Hematopoietic multipotent progenitor cell treated with erythropoietin and hydrocortisone succinate and interleukin-3 and kit ligand, for 17 days (in vitro differentiated cells): ENCODE results near the gene DUS1L.

Source experiments
- DNase-seq: peaks from one replicate; pipeline ENCODE4 v3.0.0-alpha.2; 2015; ENCODE audit warnings: low spot score

The DUS1L gene

DNA sequence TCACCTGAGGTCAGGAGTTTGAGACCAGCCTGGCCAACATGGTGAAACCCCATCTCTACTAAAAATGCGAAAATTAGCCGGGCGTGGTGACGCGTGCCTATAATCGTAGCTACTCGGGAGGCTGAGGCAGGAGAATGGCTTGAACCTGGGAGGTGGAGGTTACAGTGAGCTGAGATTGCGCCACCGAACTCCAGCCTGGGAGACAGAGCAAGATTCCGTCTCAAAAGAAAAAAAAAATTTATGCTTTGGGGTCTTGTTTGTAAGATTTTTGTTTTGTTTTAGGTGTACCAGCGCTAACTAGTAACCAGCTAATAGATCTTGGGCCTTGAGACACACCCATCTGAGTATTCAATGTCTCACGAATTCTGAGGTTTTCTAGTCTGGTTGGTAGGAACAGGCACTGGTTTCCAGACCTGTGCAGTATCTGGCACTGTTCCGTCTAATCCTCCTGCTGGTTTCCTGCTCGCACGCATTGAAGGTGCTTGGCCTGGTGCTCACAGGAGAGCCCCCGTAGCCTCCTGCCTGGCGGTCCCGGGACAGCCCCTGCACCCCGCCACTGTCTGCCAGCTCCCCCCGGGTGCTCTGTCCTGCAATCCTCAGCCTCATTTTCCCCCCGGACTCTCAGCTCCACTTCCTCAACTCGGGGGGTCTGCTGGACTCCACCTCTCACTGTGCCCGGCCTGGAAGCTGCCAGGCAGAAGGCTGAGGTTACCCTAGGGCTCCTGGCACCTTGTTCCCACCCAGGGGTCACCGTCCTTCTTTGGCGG, 10.6 kb upstream of the DUS1L start:
- no peak for DNase-seq

DNA sequence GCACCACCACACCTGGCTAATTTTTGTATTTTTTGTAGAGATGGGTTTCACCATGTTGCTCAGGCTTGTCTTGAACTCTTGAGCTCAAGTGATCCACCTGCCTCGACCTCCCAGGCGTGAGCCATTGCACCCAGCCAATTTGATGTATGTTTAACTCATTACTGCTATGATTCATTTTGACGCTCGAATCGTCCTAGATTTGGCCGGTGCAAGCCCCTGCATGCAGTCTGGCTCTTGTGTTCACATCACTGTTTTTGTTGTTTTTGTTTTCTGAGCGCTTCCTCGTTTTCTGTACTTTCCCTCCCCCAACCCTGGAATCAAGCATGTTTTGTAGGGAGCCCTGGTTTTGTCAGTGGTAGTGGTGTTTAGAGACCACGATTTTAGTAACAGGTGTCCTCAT, 7.8 kb upstream of the DUS1L start:
- DNase-seq = no peak

DNA sequence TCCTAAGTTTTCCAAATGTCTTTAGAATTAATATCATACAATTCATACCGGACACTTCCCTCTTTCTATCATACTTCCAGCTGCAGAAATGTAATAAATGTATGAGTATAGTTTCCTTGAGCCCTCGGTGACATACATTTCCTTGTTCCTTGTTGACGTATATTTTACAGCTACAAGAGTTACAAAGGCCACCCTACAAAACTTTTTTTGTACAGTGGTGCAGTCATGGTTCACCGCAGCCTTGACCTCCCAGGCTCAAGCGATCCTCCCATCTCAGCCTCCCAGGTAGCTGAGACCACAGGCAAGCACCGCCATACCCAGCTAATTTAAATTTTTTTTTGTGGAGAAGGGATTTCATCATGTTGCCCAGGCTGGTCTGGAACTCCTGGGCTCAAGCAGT, 7.2 kb upstream of the DUS1L start:
- DNase-seq = no peak

DNA sequence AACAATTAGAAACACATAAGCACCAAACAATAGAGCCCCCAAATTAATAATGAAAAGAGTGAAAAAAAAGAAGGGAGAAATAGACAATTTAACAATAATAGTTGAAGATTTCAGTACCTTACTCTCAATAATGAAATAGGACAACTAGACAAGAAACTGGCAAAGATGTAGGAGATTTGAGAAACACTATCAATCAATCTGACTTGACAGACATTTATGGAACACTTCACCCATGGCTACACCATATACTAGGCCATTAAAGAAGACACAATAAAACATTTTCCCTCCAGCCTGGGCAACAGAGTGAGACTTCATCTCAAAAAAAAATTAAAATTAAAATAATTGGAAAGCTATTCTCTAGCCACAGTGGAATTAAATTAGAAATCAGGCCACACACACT, 5.0 kb upstream of the DUS1L start:
- no peak for DNase-seq

DNA sequence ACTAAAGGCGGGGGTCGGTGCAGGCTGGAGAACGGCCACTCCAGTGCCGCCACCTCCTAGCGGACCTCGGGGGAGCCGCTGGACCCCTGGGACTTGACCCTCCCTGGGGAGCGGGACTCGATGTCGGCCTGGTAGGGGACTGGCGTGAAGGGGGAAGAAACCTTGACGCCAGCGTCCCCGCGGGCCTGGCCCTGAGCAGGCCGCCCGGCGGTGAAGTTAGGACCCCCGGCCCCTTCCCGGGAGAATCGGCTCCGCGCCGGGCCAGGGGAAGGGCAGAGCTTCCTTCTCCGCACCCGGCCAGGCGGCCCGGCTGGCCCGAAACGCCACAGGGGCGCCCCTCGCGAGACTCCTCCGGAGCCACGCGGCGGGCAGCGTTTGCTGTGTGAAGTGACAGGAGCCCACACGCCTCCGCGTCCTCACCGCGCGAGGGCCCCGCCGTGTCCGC, 389 bp downstream of the DUS1L start:
- DNase-seq = no peak

DNA sequence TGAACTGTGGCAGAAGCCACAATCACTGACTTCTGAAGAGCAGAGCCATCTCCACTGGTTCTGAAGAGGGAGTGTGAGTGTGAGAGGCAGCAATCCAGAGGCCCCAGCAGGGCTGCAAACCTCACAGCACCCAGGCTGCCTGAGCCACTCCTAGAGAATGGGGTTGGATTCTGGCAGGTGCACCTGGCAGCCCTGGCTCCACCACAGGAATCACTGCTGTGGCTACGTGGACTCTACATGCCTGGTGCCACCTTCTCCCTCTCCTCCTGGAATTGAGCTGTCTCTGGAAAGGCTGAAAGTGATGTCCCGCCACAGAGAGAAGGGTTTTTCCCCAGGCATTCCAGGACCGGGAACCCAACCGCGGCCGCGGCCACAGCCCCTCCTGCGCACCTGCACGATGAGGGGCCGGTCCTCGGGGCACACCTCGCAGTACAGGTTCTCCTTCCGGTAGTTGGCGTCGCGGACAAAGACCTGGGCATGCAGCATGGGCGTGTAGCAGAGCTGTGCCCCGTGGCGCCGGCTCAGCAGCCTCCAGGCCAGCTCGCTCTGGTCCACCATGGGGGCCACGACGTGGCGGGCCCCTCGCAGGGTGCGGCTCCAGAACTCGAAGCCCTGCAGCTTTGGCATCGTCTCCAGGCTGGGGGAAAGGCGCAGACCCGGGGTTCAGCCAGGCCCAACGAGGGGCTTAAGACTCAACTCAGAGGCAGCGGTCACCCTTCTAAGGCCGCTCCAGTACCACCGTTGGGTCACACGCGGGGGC, 991 bp downstream of the DUS1L start:
- DNase-seq = no peak

DNA sequence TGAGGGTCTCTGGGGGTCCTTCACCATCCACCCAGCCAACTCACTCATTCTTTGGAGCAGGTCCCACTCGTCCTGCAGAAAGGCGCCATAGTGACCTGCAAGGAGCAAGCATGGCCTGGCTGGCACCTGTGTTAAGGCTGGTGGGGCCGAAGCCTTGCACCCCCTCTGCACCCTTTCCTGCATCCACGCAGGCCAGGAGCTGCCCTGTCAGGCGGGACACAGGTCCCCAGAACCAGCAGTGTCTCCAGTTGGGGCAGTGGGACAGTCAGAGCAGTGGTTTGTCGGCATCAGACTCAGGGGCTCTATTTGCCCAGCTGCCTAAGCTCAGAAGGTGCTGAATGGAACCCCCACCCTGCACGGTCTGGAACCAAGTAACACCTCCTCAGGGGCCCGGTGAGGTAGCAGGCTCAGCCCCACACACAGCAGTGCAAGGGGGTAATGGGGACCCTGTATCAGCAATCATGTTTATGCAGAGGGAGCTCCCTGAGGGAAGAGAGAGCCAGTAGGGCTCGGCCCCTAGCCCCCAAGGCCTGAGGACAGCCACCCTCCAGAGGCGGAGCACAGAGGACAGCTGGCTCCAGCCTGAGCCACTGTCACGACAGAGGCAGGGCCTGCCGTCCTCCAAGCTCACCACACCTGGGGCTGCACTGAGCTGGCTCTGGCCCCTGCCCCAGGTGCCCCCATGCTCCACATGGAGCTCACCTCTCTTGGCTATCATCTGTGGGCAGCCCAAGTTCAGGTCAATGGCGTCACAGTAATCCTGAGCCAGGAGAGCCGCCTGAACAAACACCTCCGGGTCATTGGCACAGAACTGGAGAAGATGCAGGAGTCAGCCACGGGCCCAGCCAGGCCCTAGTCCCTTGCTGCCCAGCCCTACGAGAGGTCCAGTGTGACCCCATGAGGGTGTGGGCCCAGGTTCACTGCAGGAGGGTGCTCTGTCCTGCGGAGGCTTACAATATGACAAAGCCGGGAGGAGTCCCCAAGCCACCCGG, 1.9 kb downstream of the DUS1L start:
- no peak for DNase-seq

DNA sequence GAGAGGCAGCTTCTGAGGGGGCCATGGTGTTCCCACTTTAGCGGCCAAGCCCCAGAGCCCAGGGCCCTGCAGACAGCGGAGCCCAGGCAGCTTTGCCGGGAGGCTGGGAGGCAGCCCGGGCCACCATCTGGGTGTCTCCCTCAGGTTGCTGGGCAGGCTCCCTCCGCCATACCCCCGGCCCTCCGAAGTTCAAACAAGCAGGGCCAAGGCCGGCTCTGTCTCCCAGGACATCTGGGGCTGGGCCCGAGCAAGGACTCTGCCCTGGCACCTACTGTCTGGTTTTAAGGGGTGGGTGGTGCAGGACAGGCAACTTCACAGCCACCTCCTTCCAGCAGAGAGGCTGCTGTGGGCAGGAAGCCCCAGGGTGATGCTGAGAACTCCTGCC, 2.6 kb downstream of the DUS1L start:
- no peak for DNase-seq

DNA sequence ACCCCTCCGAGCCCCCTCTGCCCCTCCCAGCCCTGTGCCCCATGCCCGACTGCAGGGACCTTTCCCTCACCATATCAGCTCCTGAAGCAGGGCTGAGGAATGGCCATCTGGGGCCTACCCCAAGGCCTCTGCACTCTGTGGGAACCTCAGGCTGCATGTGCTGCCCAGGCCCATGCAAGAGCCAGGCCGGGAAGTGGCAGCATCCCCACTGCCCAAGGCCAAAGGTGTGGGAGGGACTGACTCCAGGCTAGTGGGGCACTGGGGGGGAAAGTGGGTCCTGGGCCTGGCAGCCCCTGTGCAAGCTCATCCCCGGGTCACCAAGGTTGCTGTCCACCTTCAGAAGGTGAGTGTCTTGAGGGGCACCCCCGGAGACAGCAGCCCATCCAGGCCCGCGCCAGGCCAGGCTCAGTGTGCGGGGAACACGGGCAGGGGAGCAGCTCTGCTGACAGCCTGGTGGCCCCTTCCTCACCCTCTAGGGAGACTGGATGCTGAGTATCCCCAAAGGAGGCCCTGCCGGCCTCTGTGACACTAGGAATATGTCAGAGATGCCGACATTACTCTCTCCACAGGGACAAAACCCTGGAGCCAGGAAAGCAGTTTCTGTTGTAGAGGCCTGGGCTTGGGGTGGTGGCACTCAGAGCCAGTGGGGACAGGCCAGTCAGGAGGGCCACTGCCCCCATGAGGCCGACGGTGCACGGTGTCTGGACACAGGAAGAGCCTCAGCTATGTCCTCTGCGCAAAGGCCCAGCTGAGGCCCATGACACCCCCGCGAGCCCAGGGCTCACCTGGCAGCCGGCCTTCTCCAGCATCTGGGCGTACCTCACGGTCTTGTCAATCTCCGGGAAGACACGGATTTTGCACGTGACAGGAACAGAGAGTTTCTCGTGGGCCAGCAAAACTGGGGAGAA, 3.3 kb downstream of the DUS1L start:
- DNase-seq = no peak

DNA sequence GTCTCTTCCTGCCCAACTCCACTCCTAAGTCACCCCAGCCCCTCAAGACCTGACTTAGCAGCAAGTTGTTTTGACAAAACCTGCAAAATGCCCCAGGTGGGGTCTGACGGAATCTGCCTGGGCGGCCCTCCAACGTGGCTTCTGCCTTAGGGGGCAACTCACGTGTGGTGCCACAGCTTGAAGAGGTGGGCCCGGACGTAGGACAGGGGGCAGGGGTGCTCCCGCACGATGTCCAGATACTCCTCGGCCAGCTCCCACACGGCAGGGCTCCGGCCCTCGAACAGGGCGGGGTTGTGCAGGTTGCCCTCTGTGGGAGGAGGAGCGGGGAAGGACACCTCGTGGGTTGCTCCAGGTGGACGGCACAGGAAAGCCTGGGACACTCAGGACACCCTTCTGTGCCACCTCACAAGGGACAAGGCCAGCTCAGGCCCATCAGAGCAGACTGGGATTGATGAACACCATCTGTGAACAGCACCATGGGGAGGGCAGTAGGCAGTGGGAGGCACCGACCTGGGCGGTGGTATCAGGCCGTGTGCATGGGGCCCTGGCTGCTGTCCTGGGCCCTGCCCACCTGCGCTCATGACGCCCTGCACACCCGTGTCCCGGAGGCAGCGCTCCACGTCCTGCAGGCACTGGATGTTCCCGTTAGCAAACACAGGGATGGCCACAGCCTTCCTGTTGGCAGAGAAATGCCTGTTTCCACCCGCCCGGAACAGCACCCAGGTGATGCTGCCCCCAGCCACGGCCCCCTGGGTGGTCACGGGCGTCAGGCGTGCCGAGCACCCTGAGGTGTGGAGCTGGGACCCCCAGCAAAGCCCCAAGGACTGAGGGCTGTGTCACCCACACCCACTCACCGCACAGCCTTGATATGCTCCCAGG, 4.3 kb downstream of the DUS1L start:
- DNase-seq = no peak

DNA sequence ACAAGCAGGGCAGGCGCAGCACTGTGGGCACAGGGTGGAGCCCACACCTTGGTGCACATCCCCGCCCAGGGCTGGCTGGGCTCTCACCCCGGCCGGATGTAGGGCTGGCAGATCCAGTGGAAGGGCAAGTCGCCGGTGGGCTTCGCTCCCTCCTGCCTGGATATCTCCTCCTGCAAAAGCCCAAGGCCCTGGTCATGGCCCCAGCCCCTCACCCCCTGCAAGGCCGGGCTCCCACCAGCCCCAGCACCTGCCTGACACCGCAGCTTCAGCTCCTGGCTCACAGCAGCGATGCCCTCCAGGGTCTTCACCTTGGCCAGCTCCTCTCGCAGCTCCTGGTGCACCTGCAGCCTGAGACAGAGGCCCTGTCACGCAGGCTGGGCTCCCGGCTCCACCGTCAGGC, 5.0 kb downstream of the DUS1L start:
- no peak for DNase-seq

DNA sequence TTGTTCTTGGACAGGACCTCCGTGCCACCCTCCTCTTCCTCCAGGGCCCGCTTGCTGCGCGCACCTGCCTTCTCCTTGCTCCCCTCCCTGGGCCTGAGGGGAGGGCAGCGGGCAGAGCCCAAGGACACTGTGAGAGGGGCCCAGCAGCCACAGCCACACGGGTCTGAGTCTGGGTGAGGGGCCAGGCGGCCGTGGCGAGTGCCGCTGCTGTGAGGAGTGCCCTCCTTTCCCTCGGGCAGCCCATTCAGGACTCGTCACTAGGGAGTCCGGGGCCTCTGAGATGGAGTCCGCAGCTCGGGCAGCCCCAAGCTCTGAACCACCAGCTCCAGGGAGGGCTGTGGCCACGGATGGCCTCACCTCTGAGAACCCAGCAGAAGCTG, 5.6 kb downstream of the DUS1L start:
- DNase-seq = no peak

DNA sequence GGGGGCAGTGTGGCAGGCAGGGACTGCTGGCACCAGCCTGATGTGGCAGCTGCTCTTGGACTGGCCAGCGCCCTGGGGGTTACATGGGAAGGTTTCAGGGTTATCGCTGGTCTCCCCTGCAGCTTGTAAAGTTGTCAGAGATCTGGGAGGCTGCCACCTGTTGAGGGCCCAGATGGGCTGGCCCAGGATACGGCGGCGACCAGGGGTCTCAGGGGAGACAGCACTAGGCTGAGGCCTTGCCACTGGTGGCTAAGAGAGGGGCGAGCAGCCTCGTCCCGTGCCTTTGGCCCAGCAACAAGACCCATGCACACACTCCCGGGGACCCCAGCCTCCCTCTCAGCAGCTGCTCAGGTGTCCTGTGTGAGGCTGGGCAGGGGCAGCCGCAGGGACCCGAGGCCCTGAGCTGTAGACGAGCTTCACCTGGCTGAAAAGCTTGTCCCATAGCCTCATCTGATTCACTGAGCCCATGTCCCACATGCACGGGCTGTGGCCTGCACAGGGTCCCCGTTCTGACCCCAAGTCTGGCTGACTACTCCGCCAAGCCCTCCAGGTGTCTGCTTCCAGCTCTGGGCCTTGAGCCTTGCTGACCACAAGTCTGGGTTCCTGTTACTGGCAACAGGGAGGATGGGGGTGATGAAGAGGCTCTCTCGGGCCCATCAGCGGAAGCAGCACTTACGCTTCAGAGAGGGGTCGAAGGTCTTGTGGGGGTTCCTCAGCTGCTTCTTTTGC, 6.2 kb downstream of the DUS1L start:
- no peak for DNase-seq

DNA sequence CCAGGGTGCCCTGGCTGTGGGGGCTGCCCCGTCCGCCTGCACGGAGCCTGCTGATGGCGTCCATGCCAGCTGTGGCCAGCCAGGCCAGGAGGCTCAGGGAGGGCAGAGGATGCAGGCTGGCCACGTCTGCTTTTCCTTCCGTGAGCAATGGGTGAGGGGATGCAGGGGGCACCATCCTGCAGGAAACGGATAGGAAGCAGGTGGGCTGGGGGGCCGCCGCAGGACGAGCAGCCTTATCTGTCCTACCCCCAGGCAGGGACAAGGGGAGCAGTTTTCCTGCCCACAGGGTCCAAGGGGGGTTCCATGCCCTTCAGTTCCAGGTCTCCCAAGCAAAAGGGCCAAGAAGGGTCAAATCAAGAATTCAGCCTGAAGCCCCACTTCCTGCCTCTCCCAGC, 6.8 kb downstream of the DUS1L start:
- no peak for DNase-seq

DNA sequence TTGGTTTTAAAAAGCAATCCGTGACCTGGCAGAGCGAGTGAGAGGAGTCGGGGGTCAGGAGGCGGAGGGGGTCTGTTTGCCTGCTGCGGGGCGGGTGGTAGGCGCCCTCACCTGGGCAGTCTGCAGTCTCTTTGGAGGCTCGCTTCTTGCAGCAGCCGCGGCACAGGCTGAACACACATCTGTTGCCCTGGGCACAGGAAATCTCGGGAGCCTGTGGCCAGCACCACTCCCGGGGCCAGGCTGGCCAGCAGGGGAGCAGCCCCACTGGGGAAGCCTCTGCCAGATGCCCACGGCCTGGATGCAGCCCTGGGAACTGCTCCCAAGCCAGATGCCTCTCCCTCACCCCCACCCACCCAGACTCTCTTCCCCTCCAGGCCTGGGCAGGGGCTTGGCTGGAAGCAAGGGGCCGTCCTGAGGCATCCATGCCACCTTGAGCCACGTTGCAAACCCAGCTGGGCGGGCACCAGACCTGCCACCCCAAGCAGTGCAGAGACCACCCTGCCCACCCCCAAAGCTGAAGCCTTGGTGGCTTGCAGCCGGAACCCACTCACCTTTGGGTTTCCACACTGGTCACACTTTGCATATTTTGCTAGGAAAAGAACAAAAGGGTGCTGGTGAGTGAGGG, 7.3 kb downstream of the DUS1L start:
- DNase-seq = no peak

DNA sequence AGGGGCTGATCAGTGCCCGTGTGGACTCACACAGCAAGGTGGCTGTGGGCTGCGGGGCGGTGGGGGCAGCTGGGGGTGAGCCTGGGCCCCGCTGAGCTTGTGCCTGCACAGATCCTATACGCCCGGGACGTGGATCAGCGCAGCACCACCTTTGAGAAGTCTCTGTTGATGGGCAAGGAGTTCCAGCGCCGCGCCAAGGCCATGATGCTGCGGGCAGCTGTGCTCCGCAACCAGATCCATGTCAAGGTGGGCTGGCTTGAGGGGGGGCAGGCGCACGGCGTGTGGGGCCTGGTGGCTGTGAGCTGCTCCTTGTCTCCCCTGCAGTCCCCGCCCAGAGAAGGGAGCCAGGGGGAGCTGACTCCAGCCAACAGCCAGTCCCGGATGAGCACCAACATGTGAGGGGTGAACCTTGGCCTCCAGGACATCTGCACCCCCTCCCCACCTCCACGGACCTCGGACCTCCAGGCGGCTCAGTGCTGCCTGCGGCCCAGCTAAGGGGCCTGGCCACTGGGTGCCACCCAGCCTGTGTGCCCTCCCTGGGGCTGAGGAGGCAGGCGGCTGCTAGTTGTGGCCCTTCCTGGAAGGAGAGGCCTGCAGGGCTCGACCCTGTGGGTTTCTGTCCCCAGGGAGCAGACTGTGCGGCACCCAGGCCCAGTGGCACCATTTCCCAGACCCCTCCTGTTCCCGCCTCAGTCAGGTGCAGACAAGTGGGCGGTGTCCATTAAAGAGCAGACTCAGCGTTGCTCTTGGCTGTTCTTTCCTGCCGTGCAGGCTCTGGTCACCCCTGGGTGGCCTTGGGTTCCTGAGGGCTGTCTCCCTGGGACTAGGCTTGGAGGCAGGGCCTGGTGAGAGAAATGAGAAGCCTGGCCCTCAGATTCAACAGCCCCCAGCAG, 8.6 kb downstream of the DUS1L start:
- no peak for DNase-seq

DNA sequence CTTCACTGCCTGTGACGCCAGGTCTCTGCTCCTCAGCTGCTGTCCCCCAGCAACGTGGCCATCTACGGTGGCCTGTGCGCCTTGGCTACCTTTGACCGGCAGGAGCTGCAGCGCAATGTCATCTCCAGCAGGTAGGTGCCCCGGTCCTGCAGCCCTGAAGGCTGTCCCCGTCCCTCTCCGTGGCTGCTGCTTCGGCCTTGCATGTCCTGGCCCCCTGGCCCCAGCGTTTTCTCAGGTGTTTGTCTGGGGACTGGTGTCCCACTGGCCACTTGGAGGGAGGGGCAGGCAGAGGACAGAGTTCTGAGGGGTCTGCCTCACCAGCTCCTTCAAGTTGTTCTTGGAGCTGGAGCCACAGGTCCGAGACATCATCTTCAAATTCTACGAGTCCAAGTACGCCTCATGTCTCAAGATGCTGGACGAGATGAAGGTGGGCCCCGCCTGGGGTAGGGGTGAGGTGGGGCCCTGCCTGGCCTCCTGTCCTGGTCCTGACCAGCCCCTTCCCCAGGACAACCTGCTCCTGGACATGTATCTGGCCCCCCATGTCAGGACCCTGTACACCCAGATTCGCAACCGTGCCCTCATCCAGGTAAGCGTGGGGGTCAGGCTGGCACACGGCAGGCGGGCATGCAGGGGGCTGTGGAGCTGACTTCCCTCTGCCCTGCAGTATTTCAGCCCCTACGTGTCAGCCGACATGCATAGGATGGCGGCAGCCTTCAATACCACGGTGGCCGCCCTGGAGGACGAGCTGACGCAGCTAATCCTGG, 9.5 kb downstream of the DUS1L start:
- DNase-seq = no peak
